Breast epithelium (tissue), 3 donors: ENCODE measurements around the gene CBLB.

ENCODE experiments used
- POLR2A ChIP-seq: fragments of 450-650 bp; IDR thresholded peaks from one replicate; pipeline ENCODE4 v1.6.1; 2016; ENCODE audit warnings: antibody characterized with exemption, mild to moderate bottlenecking, moderate library complexity
- POLR2AphosphoS5 ChIP-seq, 3 donors: sonication (generic); formaldehyde crosslinking; IDR thresholded peaks; one replicate each; pipeline ENCODE4 v1.6.1; 2017; ENCODE audit warnings: antibody characterized with exemption in 3 of 3
- TF ChIP-seq, protein P1 (sequence below), 3 donors: fragments of 450-650 bp; IDR thresholded peaks; one replicate each; pipeline ENCODE4 v1.5.1; 2016 to 2017; ENCODE audit warnings: antibody characterized with exemption in 3 of 3, mild to moderate bottlenecking in 3 of 3, moderate library complexity in 3 of 3

DNA sequence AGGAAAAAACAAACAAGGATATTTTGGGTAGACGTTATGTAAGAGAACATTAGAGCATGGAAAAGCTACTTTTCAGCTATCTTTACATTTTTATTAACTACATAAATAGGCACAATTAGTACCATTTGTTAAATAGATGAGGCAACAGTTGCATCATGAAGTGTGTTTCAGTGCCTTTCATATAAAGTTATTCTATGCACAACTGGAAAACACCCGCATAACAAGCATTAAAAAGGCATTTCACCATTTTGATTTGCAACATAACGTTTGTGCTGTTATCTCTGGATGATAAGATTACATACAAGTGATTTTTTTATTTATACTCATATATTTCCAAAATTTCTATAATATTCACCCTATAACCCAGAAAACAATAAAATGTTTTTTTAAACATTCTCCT lies 69.5 kb downstream of the CBLB start:
- TF ChIP-seq, protein P1, sequence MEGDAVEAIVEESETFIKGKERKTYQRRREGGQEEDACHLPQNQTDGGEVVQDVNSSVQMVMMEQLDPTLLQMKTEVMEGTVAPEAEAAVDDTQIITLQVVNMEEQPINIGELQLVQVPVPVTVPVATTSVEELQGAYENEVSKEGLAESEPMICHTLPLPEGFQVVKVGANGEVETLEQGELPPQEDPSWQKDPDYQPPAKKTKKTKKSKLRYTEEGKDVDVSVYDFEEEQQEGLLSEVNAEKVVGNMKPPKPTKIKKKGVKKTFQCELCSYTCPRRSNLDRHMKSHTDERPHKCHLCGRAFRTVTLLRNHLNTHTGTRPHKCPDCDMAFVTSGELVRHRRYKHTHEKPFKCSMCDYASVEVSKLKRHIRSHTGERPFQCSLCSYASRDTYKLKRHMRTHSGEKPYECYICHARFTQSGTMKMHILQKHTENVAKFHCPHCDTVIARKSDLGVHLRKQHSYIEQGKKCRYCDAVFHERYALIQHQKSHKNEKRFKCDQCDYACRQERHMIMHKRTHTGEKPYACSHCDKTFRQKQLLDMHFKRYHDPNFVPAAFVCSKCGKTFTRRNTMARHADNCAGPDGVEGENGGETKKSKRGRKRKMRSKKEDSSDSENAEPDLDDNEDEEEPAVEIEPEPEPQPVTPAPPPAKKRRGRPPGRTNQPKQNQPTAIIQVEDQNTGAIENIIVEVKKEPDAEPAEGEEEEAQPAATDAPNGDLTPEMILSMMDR (IDR thresholded peaks at IDR 0.05): no peak
- TF ChIP-seq POLR2AphosphoS5 (IDR thresholded peaks at IDR 0.05): no peak
- TF ChIP-seq POLR2A: no peak
